SU-DHL-6 (cell line): ENCODE results near the gene WDR64.

Experiments used
- H2AFZ ChIP-seq: fragments of 200-600 bp; sonication (generic); 2 replicates; pipeline ENCODE4 v1.6.1; 2014; ENCODE audit warnings: low read depth, mild to moderate bottlenecking, moderate library complexity, mixed read lengths, antibody characterized with exemption, low read length; ENCODE audit not compliant: severe bottlenecking
- H3F3A ChIP-seq: fragments of 200-600 bp; shearing (Covaris generic); 2 replicates; pipeline ENCODE4 v1.6.0; 2016; ENCODE audit warnings: antibody characterized with exemption, mild to moderate bottlenecking; ENCODE audit not compliant: insufficient read depth
- H3K27ac ChIP-seq: fragments of 200-600 bp; sonication (generic); 2 replicates; pipeline ENCODE4 v1.5.1; 2016; ENCODE audit warnings: low read depth, mild to moderate bottlenecking, low read length, moderate library complexity, mixed read lengths
- H3K27me3 ChIP-seq: fragments of 200-600 bp; sonication (generic), shearing (Covaris generic); 2 replicates; pipeline ENCODE4 v1.6.0; 2014; ENCODE audit warnings: mild to moderate bottlenecking, low read length
- H3K36me3 ChIP-seq: fragments of 200-600 bp; sonication (generic); 2 replicates; pipeline ENCODE4 v1.6.1; 2014; ENCODE audit warnings: mild to moderate bottlenecking, low read length, mixed read lengths
- H3K4me2 ChIP-seq: fragments of 300-600, 200-600 bp; shearing (Covaris generic), sonication (generic); 2 replicates; pipeline ENCODE4 v1.6.0; 2014; ENCODE audit warnings: low read length, low read depth, mild to moderate bottlenecking; ENCODE audit not compliant: poor library complexity, severe bottlenecking
- H3K4me3 ChIP-seq: fragments of 200-600 bp; sonication (generic); 2 replicates; pipeline ENCODE4 v1.5.1; 2014; ENCODE audit warnings: antibody characterized with exemption, low read length, mild to moderate bottlenecking, mixed read lengths; ENCODE audit not compliant: insufficient read depth, poor library complexity, severe bottlenecking
- H3K79me2 ChIP-seq: fragments of 200-600 bp; sonication (generic); 2 replicates; pipeline ENCODE4 v1.6.1; 2014; ENCODE audit warnings: mild to moderate bottlenecking, low read length, moderate library complexity; ENCODE audit not compliant: insufficient read depth
- H3K9ac ChIP-seq: fragments of 200-600 bp; sonication (generic); 2 replicates; pipeline ENCODE4 v1.7.0; 2014; ENCODE audit warnings: mild to moderate bottlenecking, low read length
- H3K9me2 ChIP-seq: fragments of 200-600 bp; sonication (generic); replicated peaks from 2 replicates; pipeline ENCODE4 v1.6.1; 2014; ENCODE audit warnings: low read length; ENCODE audit not compliant: insufficient read depth
- H3K9me3 ChIP-seq: fragments of 200-600 bp; sonication (generic); 2 replicates; pipeline ENCODE4 v1.6.1; 2014; ENCODE audit warnings: low read length, mixed read lengths; ENCODE audit not compliant: insufficient read depth
- H4K20me1 ChIP-seq: fragments of 200-600 bp; sonication (generic); 2 replicates; pipeline ENCODE4 v1.6.1; 2014; ENCODE audit warnings: low read depth, mild to moderate bottlenecking, antibody characterized with exemption, low read length, moderate library complexity, mixed read lengths
- CTCF ChIP-seq: fragments of 200-600 bp; sonication (generic); IDR thresholded peaks from one replicate; pipeline ENCODE4 v1.5.1; 2017; ENCODE audit warnings: antibody characterized with exemption, mild to moderate bottlenecking, low read length, moderate library complexity; ENCODE audit not compliant: insufficient read depth, poor library complexity, severe bottlenecking
- EZH2phosphoT487 ChIP-seq: fragments of 200-600 bp; sonication (generic), shearing (Covaris generic); conservative IDR thresholded peaks from 2 replicates; pipeline ENCODE4 v1.6.1; 2018; ENCODE audit warnings: mild to moderate bottlenecking, antibody characterized with exemption, low read length, moderate library complexity, mixed read lengths

Gene WDR64

GRCh38 chr1:241674805-241675384 is 22.8 kb downstream of the WDR64 start:
- TF ChIP-seq EZH2phosphoT487 (no peak), CTCF (no peak)
- Histone ChIP-seq H3K79me2 (no peaks in the 10 kb centered on the region), H3K27me3 (no peaks in the 10 kb centered on the region)

DNA sequence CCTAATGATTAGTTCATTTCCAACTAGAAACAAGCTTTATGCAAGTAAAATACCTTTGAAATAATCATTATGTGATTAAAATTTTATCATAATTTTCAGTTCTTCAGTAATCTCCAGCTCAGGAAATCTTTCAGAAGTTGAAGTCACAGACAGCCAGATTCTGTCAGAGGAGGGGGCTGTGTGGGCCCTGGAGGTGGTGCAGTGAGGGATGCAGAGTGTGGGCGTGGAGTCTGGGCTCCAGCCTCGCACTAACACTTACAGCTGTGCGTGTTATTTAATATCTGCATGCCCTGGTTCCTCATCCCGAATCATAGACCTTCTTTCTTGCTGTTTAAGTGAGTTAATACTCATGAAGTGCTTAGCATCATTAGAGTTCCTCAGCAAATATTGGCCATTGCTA is 23.9 kb downstream of the WDR64 start:
- Histone ChIP-seq H3K27ac (no peak overlapping the region), H3K4me2 (no peak overlapping the region), H3K79me2 (no peaks in the 10 kb centered on the region), H3K4me3 (no peak overlapping the region), H2AFZ (no peak overlapping the region), H3K9me3 (no peaks in the 10 kb centered on the region), H3F3A (no peaks in the 10 kb centered on the region), H3K9ac (no peak overlapping the region), H3K9me2 (no peaks in the 10 kb centered on the region), H3K27me3 (no peaks in the 10 kb centered on the region), H4K20me1 (no peaks in the 10 kb centered on the region), H3K36me3 (no peaks in the 10 kb centered on the region)
- TF ChIP-seq CTCF (no peak), EZH2phosphoT487 (no peak)

More at GRCh38 chr1:241674805-241675384, 22.8 kb downstream of the WDR64 start:
- no peaks in the 10 kb centered on the region for H3K9me2 ChIP-seq
- H3K27ac ChIP-seq: no peak overlapping the region
- no peaks in the 10 kb centered on the region for H3K9me3 ChIP-seq
- no peak overlapping the region for H2AFZ ChIP-seq
- H3F3A ChIP-seq: no peaks in the 10 kb centered on the region
- no peak overlapping the region for H3K4me2 ChIP-seq
- H3K36me3 ChIP-seq: no peaks in the 10 kb centered on the region
- no peak overlapping the region for H3K4me3 ChIP-seq
- no peaks in the 10 kb centered on the region for H4K20me1 ChIP-seq
- H3K9ac ChIP-seq: no peak overlapping the region

DNA sequence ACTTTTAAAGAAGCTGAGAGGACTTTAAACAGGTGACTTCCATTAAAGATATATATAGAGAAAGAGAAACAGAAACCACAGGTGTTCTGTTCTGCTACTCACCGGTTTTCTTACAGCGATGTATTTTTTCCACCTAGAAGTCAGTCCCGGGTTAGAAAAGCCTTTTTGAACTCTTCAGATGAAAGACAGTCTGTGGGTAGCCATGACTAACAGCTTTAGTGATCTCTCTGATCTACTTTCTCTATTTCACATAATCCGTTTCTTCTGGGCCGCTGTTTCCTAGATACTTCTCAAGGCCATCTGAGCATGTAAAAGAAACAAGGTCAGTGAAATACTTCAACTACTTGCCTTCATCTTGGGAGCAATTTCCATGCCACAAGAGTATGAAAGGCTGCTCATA is 25.1 kb downstream of the WDR64 start:
- Histone ChIP-seq H3K4me2 (no peak overlapping the region), H3K27me3 (no peaks in the 10 kb centered on the region), H3F3A (no peaks in the 10 kb centered on the region), H2AFZ (no peak overlapping the region), H3K9me3 (no peaks in the 10 kb centered on the region), H3K36me3 (no peaks in the 10 kb centered on the region), H3K79me2 (no peaks in the 10 kb centered on the region), H3K27ac (no peak overlapping the region), H4K20me1 (no peaks in the 10 kb centered on the region), H3K9ac (no peak overlapping the region), H3K9me2 (no peaks in the 10 kb centered on the region), H3K4me3 (no peak overlapping the region)
- TF ChIP-seq CTCF: no peak
- no peak for TF ChIP-seq EZH2phosphoT487
